Panc1 (cell line): ENCODE results near the gene ADGRF5. TPM values are rescaled to one million over a fixed set of nuclear protein-coding genes. Genes with fewer than 3 reads are reported as not detected.

Experiments
- ATAC-seq: fragments of 200-7000 bp; cut with Tn5 transposase; 2 replicates; pipeline ENCODE4 v1.9.1; 2020; ENCODE audit warnings: mild to moderate bottlenecking, moderate library complexity
- BruUV-seq: library from RNA; stranded (reverse); fragments of 400-500 nt; replicated peaks from 2 replicates; lab custom pipeline; 2021; lab: Mats Ljungman, UMichigan
- CTCF ChIA-PET: fragments of 300-600 bp; sonication (Branson Sonifier 250); formaldehyde crosslinking; loops from one replicate; lab custom pipeline; 2022; ENCODE audit warnings: antibody characterized with exemption; lab: Charles Lee
- POLR2A ChIA-PET: fragments of 300-600 bp; sonication (Branson Sonifier 250); formaldehyde crosslinking; loops from one replicate; lab custom pipeline; 2022; ENCODE audit warnings: antibody characterized with exemption; lab: Charles Lee
- DNase-seq: peaks from one replicate; pipeline ENCODE4 v3.0.0-alpha.2; 2010; ENCODE audit warnings: low read depth, low spot score
- H3K27ac ChIP-seq: 2 replicates; pipeline ENCODE4 v1.5.1; 2011; ENCODE audit warnings: mild to moderate bottlenecking, low read length, inconsistent platforms
- H3K27me3 ChIP-seq: fragments of 200-500 bp; sonication (Bioruptor generic); 2 replicates; pipeline ENCODE4 v1.6.0; 2014; ENCODE audit warnings: low read length, inconsistent platforms; ENCODE audit not compliant: control insufficient read depth, insufficient read depth
- H3K36me3 ChIP-seq: fragments of 200-500 bp; sonication (Bioruptor generic); 2 replicates; pipeline ENCODE4 v1.5.1; 2014; ENCODE audit warnings: inconsistent platforms, mild to moderate bottlenecking, low read length, moderate library complexity; ENCODE audit not compliant: control insufficient read depth, insufficient read depth
- H3K4me1 ChIP-seq: 2 replicates; pipeline ENCODE4 v1.5.1; 2011; ENCODE audit warnings: inconsistent platforms, mild to moderate bottlenecking, low read length, moderate library complexity; ENCODE audit not compliant: control insufficient read depth, insufficient read depth
- H3K4me3 ChIP-seq, 2 experiments: 2 replicates each; pipeline ENCODE4 v1.5.1; 2011 to 2012; ENCODE audit warnings: low read depth in 2 of 2, low read length in 2 of 2, mild to moderate bottlenecking in 2 of 2, inconsistent platforms in 1 of 2, moderate library complexity in 1 of 2
- H3K9me3 ChIP-seq: fragments of 200-500 bp; sonication (Bioruptor generic); 2 replicates; pipeline ENCODE4 v1.5.1; 2014; ENCODE audit warnings: low read depth, mild to moderate bottlenecking, inconsistent platforms, low read length, moderate library complexity; ENCODE audit not compliant: control insufficient read depth, insufficient read depth
- REST ChIP-seq, 2 experiments: IDR thresholded peaks; 2 replicates each; pipeline ENCODE4 v1.6.1; 2011 to 2012; ENCODE audit warnings: low read depth in 2 of 2, control low read depth in 1 of 2, low read length in 1 of 2, mild to moderate bottlenecking in 1 of 2, moderate library complexity in 1 of 2; ENCODE audit not compliant: insufficient read depth in 1 of 2
- in situ Hi-C: cut with HindIII; loops from 2 replicates; pipeline ENCODE4 v1.10.0; 2016; ENCODE audit warnings: low sequenced_read_pairs, low pct_unique_long_range_greater_than_20kb
- intact Hi-C: fragments of 100-400 bp; cut with micrococcal nuclease; formaldehyde crosslinking; loops from one replicate; pipeline ENCODE4 v1.10.0; 2022; ENCODE audit not compliant: unreplicated experiment
- total RNA-seq: library from RNA; stranded (reverse); gene quantifications from one replicate; pipeline ENCODE4 v1.2.1, GENCODE V29; 2021; ENCODE audit not compliant: unreplicated experiment

Gene ADGRF5
- total RNA-seq, 1 experiment from 2014 or later = 0.18 TPM

- Histone ChIP-seq H3K27ac (no peak overlapping the region), H3K9me3 (no peaks in the 10 kb centered on the region), H3K4me1 (no peaks in the 10 kb centered on the region), H3K27me3 (no peaks in the 10 kb centered on the region; the same call in 1 of the 2 replicates), H3K36me3 (no peaks in the 10 kb centered on the region), H3K4me3 (no peak overlapping the region)
- no peak for TF ChIP-seq REST (IDR thresholded peaks at IDR 0.05; ENCODE audit: insufficient read depth in 1 of 2, low read depth in 2 of 2, low read length in 1 of 2)
- intact Hi-C loops (no loop called here), in situ Hi-C loops (no loop called here)
- ATAC-seq (no peak), DNase-seq (no peak)
- POLR2A ChIA-PET = no interaction called here
- BruUV-seq = no TSS peak
- CTCF ChIA-PET = no interaction called here
Measured at GRCh38 chr6:46808806-46809205, 112.9 kb downstream of the ADGRF5 start.

Other genes with a start within 250 kb of the ADGRF5 start
- not detected for gene TDRD6, start 234.1 kb downstream of the ADGRF5 start, total RNA-seq
- 0.41 TPM for gene PLA2G7, start 186.6 kb downstream of the ADGRF5 start, total RNA-seq
- not detected for gene ANKRD66, start 175.0 kb downstream of the ADGRF5 start, total RNA-seq
- gene MEP1A, start 128.5 kb downstream of the ADGRF5 start, total RNA-seq = not detected
- 0.95 TPM for gene ADGRF1, start 120.4 kb upstream of the ADGRF5 start, total RNA-seq